BJ (cell line): ENCODE measurements around the gene SBF2. TPM values are rescaled to one million over a fixed set of nuclear protein-coding genes. Genes with fewer than 3 reads are reported as not detected.

ENCODE experiments used
- CTCF ChIA-PET: fragments of 350-600 bp; formaldehyde crosslinking; extraction: SDS; loops from one replicate; lab custom pipeline; 2021; ENCODE audit warnings: antibody characterized with exemption, inconsistent platforms; lab: Yijun Ruan, JAX
- POLR2A ChIA-PET: fragments of 300-600 bp; sonication (Branson Sonifier 250); formaldehyde crosslinking; extraction: SDS; loops from one replicate; lab custom pipeline; 2021; ENCODE audit warnings: antibody characterized with exemption; lab: Charles Lee
- DNase-seq: peaks from one replicate; pipeline ENCODE4 v3.0.0-alpha.2; 2011; ENCODE audit warnings: low read depth
- H3K27me3 ChIP-seq: 2 replicates; pipeline ENCODE4 v1.6.0; 2011; ENCODE audit warnings: low read length; ENCODE audit not compliant: control insufficient read depth, insufficient read depth
- H3K36me3 ChIP-seq: 2 replicates; pipeline ENCODE4 v1.5.1; 2011; ENCODE audit warnings: low read length; ENCODE audit not compliant: control insufficient read depth, insufficient read depth
- H3K4me3 ChIP-seq: 2 replicates; pipeline ENCODE4 v1.5.1; 2011; ENCODE audit warnings: low read depth, mild to moderate bottlenecking, control low read depth, low read length
- CTCF ChIP-seq: IDR thresholded peaks from 2 replicates; pipeline ENCODE4 v1.5.1; 2011; ENCODE audit warnings: low read depth, mild to moderate bottlenecking, control low read depth, inconsistent platforms, low read length, moderate library complexity; ENCODE audit not compliant: insufficient read depth
- polyA plus RNA-seq: library from polyadenylated mRNA; depleted of rRNA; stranded (reverse); fragments of >200 nt; gene quantifications from 2 replicates; pipeline ENCODE4 v1.2.3, GENCODE V29; 2011

The SBF2 gene
- polyA plus RNA-seq, 1 experiment, result 33.8 TPM

GRCh38 chr11:9969068-9969467, 325.0 kb downstream of the SBF2 start:
- H3K4me3 ChIP-seq, result no peak overlapping the region
- DNase-seq, result no peak
- H3K27me3 ChIP-seq, result no peaks in the 10 kb centered on the region
- CTCF ChIA-PET, result interaction anchor here (0.6 to 1.8 kb wide), 6 partner anchors 18 to 260 kb away, joined by 3 to 4 read pairs (median 4); no protein-coding TSS in a partner anchor
- TF ChIP-seq CTCF, result no peak
- POLR2A ChIA-PET, result no interaction called here
- no peaks in the 10 kb centered on the region for H3K36me3 ChIP-seq

- Histone ChIP-seq H3K36me3 (peaks cover 5% of the 10 kb centered on the region), H3K27me3 (no peaks in the 10 kb centered on the region), H3K4me3 (no peak overlapping the region)
- DNase-seq, result no peak
- ChIA-PET POLR2A (no interaction called here), CTCF (no interaction called here)
- TF ChIP-seq CTCF, result no peak
Observed at GRCh38 chr11:9962722-9963121, 331.3 kb downstream of the SBF2 start.

GRCh38 chr11:9957072-9957471, 336.9 kb downstream of the SBF2 start:
- TF ChIP-seq CTCF, result no peak
- Histone ChIP-seq H3K36me3 (peaks cover 3% of the 10 kb centered on the region), H3K4me3 (no peak overlapping the region), H3K27me3 (no peaks in the 10 kb centered on the region)
- no peak for DNase-seq
- POLR2A ChIA-PET, result no interaction called here
- CTCF ChIA-PET, result interaction anchor here (2.3 kb wide), 1 partner anchor 16 kb away, joined by 8 read pairs; no protein-coding TSS in a partner anchor

GRCh38 chr11:9956483-9956882, 337.5 kb downstream of the SBF2 start:
- Histone ChIP-seq H3K27me3 (no peaks in the 10 kb centered on the region), H3K36me3 (peaks cover 3% of the 10 kb centered on the region), H3K4me3 (no peak overlapping the region)
- ChIA-PET CTCF (interaction anchor here (2.3 kb wide), 1 partner anchor 17 kb away, joined by 8 read pairs; no protein-coding TSS in a partner anchor), POLR2A (no interaction called here)
- DNase-seq, result no peak
- no peak for TF ChIP-seq CTCF

- ChIA-PET CTCF (interaction anchor here (2.3 kb wide), 1 partner anchor 18 kb away, joined by 8 read pairs; no protein-coding TSS in a partner anchor), POLR2A (interaction anchor here (0.6 kb wide), 1 partner anchor 350 kb away, joined by 6 read pairs; the partner anchor contains the start of gene ADM)
- peaks cover 3% of the 10 kb centered on the region for H3K36me3 ChIP-seq
- H3K4me3 ChIP-seq, result no peak overlapping the region
- no peaks in the 10 kb centered on the region for H3K27me3 ChIP-seq
- DNase-seq, result no peak
- TF ChIP-seq CTCF, result no peak
Observed at GRCh38 chr11:9955391-9955790, 338.6 kb downstream of the SBF2 start.
